ENCODE data around the gene ANKRD13D.

The ANKRD13D gene

DNA sequence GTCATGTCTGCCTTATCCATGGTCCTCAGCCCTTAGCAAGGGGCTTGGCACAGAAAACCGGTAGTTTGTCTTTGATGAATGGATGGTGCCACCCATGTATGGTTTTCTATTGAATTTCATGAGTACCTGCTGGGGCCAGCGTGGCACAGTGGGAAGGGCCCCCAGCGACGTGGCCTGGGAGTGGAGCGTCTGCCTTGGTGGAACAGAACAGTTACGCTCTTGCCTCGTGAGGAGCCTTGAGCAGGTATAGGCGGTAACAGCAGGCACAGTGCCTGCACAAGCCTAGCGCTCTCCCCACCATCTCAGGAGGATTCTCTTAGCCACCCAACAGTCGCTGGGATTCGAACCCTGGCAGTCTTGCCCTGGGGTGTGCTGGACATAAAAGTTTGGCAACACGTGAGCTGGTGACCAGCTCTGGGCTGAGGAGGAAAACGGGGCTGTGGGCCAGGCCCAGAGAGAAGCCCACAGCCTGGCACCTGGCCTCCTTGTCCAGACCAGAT is 11.2 kb downstream of the ANKRD13D start:
- DNase-seq, result peak in 3 of 10 donors; percentile 4 to 53 (median 51)
- intact Hi-C loops (cut with DNase I), result no loop called here

DNA sequence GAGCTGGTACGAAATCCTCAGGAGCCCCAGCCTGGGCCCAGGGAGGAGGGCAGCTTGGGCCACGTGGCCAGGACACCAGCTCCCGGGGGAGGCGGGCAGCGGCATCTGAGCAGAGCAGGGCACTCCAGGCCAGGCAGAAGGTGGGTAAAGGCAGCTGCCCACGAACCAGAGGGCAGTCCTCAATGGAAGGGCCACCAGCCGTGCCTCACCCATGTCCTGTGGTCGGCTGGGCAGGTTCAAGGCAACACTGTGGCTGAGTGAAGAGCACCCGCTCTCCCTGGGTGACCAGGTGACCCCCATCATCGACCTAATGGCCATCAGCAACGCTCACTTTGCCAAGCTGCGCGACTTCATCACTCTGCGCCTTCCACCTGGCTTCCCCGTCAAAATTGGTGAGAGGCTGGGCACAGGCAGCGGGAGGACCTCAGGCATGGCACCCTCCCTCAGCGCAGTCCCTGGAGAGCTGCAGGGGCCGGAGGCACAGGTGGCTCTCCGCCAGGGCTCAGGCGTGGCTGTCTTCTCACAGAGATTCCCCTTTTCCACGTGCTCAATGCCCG is 11.7 kb downstream of the ANKRD13D start:
- intact Hi-C loops (cut with DNase I), result no loop called here
- peak in 5 of 10 donors; percentile 3 to 64 (median 57) for DNase-seq

DNA sequence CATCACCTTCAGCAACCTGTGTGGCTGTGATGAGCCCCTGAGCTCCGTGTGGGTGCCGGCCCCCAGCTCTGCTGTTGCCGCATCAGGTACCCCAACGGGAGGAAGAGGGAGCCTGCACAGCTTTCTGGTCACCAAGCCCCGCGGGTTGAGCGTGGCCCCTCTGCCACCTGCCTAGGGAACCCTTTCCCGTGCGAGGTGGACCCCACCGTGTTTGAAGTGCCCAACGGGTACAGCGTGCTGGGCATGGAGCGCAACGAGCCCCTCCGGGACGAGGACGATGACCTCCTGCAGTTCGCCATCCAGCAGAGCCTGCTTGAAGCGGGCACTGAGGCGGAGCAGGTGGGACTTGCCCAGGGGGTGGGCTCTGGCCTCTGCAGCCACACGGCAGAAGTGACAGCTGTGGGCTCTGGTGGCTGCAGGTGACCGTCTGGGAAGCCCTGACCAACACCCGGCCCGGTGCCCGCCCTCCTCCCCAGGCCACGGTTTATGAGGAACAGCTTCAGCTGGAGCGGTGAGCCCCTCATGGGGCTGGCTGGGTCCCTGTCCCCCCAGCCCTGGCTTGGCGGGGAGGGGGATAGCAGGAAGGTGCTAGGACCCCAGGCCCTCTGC is 12.3 kb downstream of the ANKRD13D start:
- intact Hi-C loops (cut with DNase I), result no loop called here
- peak in 5 of 10 donors; percentile 5 to 83 (median 66) for DNase-seq

- DNase-seq, result peak in 5 of 10 donors; percentile 51 to 92 (median 78)
- intact Hi-C loops (cut with DNase I), result loop anchor here (2.0 kb wide), 1 partner anchor 13 kb away; the partner anchor contains the start of gene ANKRD13D
Observed at GRCh38 chr11:67301951-67302516, 12.9 kb downstream of the ANKRD13D start.

DNA sequence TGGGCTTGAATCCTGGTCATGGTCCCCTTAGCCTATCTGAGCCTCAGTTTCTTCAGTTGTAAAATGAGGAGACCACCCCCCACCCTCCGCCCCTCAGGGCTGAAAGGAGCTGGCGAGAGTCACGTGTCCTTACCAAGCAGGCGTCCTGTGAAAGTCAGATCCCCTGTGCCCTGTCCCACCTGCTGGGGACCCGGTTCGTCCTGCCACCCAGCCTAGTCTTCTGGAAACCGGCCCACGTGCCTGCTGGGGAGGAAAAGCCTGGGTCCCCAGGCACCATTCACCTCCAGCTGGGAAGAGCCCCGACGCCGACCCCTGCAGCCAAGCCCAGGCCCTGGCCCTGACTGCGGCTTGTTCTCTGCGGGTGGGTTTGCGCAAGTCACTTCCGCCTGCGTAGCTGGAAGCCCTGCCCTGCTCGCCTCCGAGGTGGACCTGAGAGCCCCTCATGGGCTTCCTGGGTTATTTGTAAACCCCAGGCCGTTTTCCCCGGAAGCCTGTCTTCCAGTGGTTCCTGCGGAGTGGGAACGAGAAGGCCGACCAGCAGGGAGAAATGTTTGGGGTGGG is 13.5 kb downstream of the ANKRD13D start:
- DNase-seq, result peak in 6 of 10 donors; percentile 16 to 82 (median 50)
- intact Hi-C loops (cut with DNase I), result loop anchor here (2.0 kb wide), 1 partner anchor 14 kb away; the partner anchor contains the start of gene ANKRD13D

- DNase-seq, result peak; percentile 44 to 96 (median 75)
- intact Hi-C loops (cut with DNase I), result loop anchor here (2.0 kb wide), 1 partner anchor 14 kb away; the partner anchor contains the start of gene ANKRD13D
Observed at GRCh38 chr11:67303132-67303834, 14.2 kb downstream of the ANKRD13D start, which contains the start of gene SSH3. Gene SSH3 (plus strand): TSS chr11:67303530. CDS start chr11:67303626, 96 bp downstream.

DNA sequence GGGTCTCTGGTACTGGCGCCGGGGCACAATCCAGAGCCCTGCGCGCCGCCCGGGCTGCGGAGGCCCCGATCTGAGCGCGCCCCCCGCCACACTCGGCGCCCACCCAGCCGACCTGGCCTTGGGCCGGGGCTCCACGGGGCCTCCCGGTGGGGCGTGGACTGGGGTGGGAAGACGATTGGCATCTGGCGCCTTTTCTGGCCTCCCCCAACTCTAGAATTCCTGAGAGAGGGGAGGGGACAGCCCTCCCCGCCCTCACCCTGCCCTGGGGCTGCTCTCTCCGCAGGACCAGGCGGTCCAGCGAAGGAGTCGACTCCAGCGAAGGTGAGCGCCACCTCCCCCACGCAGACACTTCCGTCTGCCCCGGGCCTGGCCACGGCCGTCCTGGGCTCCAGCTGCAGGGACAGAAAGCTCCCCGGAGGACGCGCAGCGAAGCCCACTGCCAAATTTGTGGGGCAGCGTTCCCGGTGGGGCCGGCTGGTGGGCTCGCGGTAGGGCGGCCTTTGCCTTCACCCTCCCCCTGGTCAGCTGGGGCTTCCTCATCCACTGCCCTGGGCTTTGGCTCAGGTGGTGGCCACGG is 14.8 kb downstream of the ANKRD13D start:
- peak in 6 of 10 donors; percentile 5 to 83 (median 42) for DNase-seq
- intact Hi-C loops (cut with DNase I), result loop anchor here (2.0 kb wide), 1 partner anchor 15 kb away; the partner anchor contains the start of gene ANKRD13D

DNA sequence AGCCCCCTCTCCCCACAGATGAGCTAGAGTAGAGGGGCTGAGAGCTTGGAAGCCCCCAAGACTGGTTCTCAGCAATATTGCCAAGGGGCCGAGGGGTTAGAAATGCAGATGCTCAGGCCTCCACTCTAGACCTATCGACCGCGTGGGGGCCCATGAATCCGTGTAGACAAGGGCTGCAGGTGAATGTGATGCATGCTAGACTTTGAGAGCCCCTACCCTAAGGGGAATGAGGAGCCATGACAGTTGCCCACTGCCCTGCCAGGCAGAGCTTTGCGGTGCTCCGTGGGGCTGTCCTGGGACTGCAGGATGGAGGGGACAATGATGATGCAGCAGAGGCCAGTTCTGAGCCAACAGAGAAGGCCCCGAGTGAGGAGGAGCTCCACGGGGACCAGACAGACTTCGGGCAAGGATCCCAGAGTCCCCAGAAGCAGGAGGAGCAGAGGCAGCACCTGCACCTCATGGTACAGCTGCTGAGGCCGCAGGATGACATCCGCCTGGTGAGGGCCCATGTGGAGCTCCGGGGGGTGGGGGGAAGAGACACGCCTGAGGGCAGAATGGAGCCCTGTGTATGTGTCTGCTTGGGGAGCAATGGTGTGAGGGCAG is 15.5 kb downstream of the ANKRD13D start:
- intact Hi-C loops (cut with DNase I), result no loop called here
- DNase-seq, result peak in 6 of 10 donors; percentile 6 to 77 (median 38)

- intact Hi-C loops (cut with DNase I), result no loop called here
Observed at GRCh38 chr11:67306769-67307544, 17.9 kb downstream of the ANKRD13D start.

GRCh38 chr11:67307545-67308001 is 18.5 kb downstream of the ANKRD13D start:
- intact Hi-C loops (cut with DNase I), result no loop called here

More at GRCh38 chr11:67306769-67307544, 17.9 kb downstream of the ANKRD13D start:
- peak in 5 of 10 donors; percentile 3 to 80 (median 22) for DNase-seq

DNA sequence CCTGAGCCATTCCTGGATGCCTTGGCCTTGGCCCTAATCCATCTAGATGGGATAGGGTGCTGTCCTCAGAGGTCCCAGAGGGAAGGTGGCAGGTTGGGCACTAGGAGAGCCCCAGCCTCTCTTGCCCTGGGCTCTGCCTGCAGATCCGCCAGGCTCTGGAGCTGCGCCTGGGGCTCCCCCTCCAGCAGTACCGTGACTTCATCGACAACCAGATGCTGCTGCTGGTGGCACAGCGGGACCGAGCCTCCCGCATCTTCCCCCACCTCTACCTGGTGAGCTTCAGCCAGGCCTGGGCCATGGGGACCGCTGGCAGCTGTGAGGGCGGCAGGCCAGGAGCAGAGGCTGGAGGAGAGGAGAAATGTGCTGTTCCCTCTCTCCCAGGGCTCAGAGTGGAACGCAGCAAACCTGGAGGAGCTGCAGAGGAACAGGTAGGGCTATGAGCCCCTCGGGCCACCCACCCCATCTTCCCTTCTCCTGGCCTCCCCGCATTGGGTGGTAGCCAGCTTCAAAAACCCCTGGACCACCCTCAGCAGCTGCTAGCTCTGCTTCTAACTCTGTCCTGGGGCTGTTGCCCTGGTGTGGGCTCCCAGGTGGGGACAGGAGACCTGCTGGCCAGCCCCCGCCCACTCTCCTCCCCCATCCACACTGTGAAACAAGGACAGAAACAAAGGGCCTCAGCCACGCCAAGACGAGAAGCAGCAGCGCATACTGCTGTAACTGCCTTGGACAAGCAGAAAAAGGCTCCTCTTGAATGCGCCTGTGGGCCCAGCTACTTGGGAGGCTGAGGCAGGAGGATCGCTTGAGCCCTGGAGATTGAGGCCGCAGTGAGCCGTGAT is 19.1 kb downstream of the ANKRD13D start:
- intact Hi-C loops (cut with DNase I), result no loop called here

More at GRCh38 chr11:67307545-67308001, 18.5 kb downstream of the ANKRD13D start:
- peak in 2 of 10 donors; percentile 13 to 66 for DNase-seq

GRCh38 chr11:67309166-67309565 is 20.1 kb downstream of the ANKRD13D start:
- intact Hi-C loops (cut with DNase I), result no loop called here

More for the DNA sequence above, 19.1 kb downstream of the ANKRD13D start:
- peak in 3 of 10 donors; percentile 2 to 64 (median 19) for DNase-seq

GRCh38 chr11:67309661-67310061 is 20.6 kb downstream of the ANKRD13D start:
- peak in 3 of 10 donors; percentile 3 to 72 (median 68) for DNase-seq
- intact Hi-C loops (cut with DNase I), result no loop called here

More at GRCh38 chr11:67309166-67309565, 20.1 kb downstream of the ANKRD13D start:
- DNase-seq, result peak in 2 of 10 donors; percentile 17 to 46

DNA sequence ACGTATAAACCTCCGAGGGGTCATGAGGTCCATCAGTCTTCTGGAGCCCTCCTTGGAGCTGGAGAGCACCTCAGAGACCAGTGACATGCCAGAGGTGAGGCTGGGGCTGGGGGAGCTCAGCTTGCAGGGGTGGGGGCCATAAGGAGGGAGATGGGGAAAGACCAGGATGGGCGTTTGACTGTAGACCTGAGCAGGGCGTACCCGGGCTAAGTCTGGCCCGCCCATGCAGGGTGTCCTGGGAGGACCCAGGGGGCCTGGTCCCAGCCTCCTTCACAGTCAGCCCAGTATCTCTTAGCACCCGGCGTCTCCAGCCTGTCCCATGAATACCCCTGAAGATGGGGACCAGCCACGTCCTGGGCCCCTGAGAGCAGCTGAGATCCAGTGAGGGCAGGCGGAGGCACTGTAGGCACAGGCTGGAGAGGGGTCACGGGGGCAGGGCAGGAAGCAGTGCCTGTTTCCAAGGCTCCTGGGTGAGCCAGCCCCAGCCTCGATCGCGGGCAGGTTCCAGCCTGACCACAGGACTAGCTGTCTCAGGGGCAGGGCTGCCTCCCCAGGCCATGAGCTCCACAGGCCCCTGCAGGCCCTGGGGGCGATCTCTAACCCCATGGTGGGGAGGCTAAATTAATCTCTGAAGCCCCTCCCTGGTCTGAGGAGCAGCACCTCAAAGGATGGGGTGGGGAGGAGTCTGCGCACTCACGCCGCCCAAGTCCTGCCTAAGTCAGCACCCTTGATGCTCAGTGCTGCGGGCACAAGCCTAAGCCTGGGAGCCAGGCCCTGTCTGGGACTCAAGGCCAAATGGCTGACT is 21.3 kb downstream of the ANKRD13D start:
- DNase-seq, result peak in 3 of 10 donors; percentile 3 to 55 (median 48)
- intact Hi-C loops (cut with DNase I), result no loop called here

DNA sequence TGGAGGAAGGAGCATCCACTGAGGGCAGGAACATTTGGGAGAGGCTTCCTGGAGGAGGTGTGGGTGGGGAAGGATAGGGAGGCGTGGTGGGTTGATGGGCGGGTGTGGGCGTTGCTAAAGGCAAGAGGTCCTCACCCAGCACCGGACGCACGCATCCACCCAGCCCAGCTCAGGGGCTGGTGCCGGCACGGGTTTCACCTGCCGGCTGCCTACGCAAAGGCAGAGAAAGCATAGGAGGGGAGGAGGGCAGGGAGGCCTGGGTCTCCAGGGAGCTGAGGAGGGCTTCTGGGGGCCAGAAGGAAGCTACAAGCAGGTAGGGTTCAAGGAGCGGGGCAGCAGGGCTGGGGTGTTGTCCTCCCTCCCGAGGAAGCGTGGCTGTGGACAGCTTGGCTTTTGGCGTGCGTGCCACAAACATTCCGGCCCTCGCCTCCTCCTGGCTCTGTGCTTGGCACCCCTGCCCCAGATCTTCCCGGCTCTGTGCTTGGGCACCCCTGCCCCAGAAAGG is 22.0 kb downstream of the ANKRD13D start:
- intact Hi-C loops (cut with DNase I), result no loop called here
- peak in 3 of 10 donors; percentile 27 to 77 (median 77) for DNase-seq

DNA sequence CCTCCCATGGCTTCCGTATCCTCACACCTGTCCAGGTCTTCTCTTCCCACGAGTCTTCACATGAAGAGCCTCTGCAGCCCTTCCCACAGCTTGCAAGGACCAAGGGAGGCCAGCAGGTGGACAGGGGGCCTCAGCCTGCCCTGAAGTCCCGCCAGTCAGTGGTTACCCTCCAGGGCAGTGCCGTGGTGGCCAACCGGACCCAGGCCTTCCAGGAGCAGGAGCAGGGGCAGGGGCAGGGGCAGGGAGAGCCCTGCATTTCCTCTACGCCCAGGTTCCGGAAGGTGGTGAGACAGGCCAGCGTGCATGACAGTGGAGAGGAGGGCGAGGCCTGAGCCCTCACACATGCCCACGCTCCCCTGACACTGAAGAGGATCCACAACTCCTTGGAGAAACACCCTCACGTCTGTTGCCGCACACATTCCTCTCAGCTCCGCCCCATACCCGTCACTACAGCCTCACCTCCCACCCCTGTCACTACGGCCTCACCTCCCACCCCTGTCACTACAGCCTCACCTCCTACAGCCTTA is 22.5 kb downstream of the ANKRD13D start:
- peak in 2 of 10 donors; percentile 37 to 53 for DNase-seq
- intact Hi-C loops (cut with DNase I), result no loop called here
